ENCODE results near the gene SYCP2.

SYCP2 gene

DNA sequence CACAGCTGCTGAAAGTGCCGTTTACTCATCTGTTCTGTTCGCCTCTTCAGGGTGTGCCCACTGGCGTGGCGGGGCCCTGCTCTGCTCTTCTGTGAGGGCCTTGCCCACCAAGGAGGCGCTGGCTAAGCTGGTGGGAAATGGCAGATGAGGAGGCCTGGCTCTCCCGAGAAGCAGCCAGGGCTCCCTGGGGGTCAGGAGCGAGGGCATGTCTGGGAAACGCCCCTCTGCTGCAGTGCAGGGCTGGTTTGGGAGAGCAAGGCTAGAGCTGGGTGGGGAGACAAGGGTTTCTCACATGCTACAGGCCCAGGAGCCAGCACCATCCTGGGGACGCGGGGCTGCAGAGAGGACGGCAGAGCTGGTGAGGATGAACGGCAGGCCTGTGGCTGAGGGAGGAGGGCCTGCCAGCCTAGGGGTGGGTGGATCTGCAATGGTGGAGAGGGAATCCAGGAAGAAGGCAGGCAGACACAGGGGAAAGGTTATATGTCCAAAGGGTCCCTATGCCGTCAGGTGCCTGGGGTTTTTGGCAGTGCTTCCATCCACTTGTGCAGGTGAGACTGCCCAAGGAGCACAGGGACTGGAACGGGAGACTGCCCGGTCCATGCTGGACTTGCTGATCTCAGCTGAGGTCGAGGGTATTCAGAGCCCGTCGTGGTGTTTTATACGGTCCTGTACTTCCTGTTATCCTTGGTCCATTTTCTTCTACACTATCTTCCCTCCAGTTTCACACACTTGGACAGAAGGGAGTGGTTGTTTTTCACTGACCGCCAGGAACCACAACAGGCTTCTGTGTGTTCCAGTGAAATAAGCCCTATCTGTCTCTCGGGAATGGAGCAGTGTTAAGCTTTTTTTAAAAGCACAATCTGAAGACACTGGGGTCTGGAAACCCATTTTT is 119.2 kb downstream of the SYCP2 start:
- H3K27ac ChIP-seq = no peak overlapping the region
- no peak for DNase-seq (ENCODE audit: low read depth, low spot score)

Data from epithelial cell of prostate (primary cell).